ENCODE measurements around the gene CHRNA5.
A peak's percentile ranks its signal among the peaks of the same experiment; 100 is the strongest.
"Not testable (repeated sequence)": the region's sequence is repeated elsewhere in the genome, so short reads cannot be mapped to it uniquely, and the experiment has no call there.

Gene CHRNA5

GRCh38 chr15:78551902-78552301 is 13.4 kb upstream of the CHRNA5 start:
- Mint-ChIP-seq H3K27ac (no peak overlapping the region), H3K9me3 (no peaks in the 10 kb centered on the region), H3K4me1 (no peaks in the 10 kb centered on the region), H3K4me3 (no peak overlapping the region), H3K27me3 (no peaks in the 10 kb centered on the region)
- ATAC-seq = no peak
- DNase-seq = no peak

GRCh38 chr15:78552597-78552996 is 12.7 kb upstream of the CHRNA5 start:
- Mint-ChIP-seq H3K27me3 (peaks cover 2% of the 10 kb centered on the region), H3K27ac (no peak overlapping the region), H3K9me3 (no peaks in the 10 kb centered on the region), H3K4me3 (no peak overlapping the region), H3K4me1 (no peaks in the 10 kb centered on the region)
- ATAC-seq (no peak), DNase-seq (no peak)

GRCh38 chr15:78560201-78560600 is 5.1 kb upstream of the CHRNA5 start:
- not testable (repeated sequence) for DNase-seq, ATAC-seq, H3K9me3 Mint-ChIP-seq, H3K27ac Mint-ChIP-seq, H3K4me3 Mint-ChIP-seq, H3K27me3 Mint-ChIP-seq
- H3K4me1 Mint-ChIP-seq = peaks cover 10% of the 10 kb centered on the region

- peaks cover 12% of the 10 kb centered on the region for H3K27me3 Mint-ChIP-seq
- no peak overlapping the region for H3K27ac Mint-ChIP-seq
- no peak for DNase-seq
- H3K9me3 Mint-ChIP-seq = no peaks in the 10 kb centered on the region
- H3K4me1 Mint-ChIP-seq = peaks cover 16% of the 10 kb centered on the region
- H3K4me3 Mint-ChIP-seq = no peak overlapping the region
- ATAC-seq = no peak
These were observed 3.8 kb upstream of the CHRNA5 start for GRCh38 chr15:78561490-78561889.

- H3K9me3 Mint-ChIP-seq = no peaks in the 10 kb centered on the region
- H3K27me3 Mint-ChIP-seq = peaks cover 20% of the 10 kb centered on the region
- ATAC-seq = no peak
- H3K27ac Mint-ChIP-seq = no peak overlapping the region
- no peak overlapping the region for H3K4me3 Mint-ChIP-seq
- H3K4me1 Mint-ChIP-seq = peaks cover 31% of the 10 kb centered on the region
- DNase-seq = no peak
These were observed 2.2 kb upstream of the CHRNA5 start for GRCh38 chr15:78563092-78563491.

GRCh38 chr15:78564743-78565096 is 600 bp upstream of the CHRNA5 start:
- H3K4me3 Mint-ChIP-seq = peak overlapping the region; percentile 92 to 95
- ATAC-seq (peak; percentile 27), DNase-seq (no peak)
- H3K4me1 Mint-ChIP-seq = peaks cover 31% of the 10 kb centered on the region
- H3K27ac Mint-ChIP-seq = peak overlapping the region in 1 of 2 donors; percentile 94
- peaks cover 20% of the 10 kb centered on the region for H3K27me3 Mint-ChIP-seq
- no peaks in the 10 kb centered on the region for H3K9me3 Mint-ChIP-seq

- peaks cover 31% of the 10 kb centered on the region for H3K4me1 Mint-ChIP-seq
- no peak for DNase-seq
- peak overlapping the region in 1 of 2 donors; percentile 70 for H3K27ac Mint-ChIP-seq
- peaks cover 20% of the 10 kb centered on the region for H3K27me3 Mint-ChIP-seq
- H3K9me3 Mint-ChIP-seq = no peaks in the 10 kb centered on the region
- ATAC-seq = peak; percentile 39
- H3K4me3 Mint-ChIP-seq = peak overlapping the region; percentile 92 to 95
These were observed 843 bp downstream of the CHRNA5 start for GRCh38 chr15:78565951-78566774.

- DNase-seq = no peak
- no peak overlapping the region for H3K27ac Mint-ChIP-seq
- H3K27me3 Mint-ChIP-seq = peaks cover 20% of the 10 kb centered on the region
- H3K9me3 Mint-ChIP-seq = no peaks in the 10 kb centered on the region
- no peak for ATAC-seq
- H3K4me1 Mint-ChIP-seq = peaks cover 31% of the 10 kb centered on the region
- H3K4me3 Mint-ChIP-seq = peak overlapping the region in 1 of 2 donors; percentile 33
These were observed 2.2 kb downstream of the CHRNA5 start for GRCh38 chr15:78567531-78567930.

- DNase-seq (no peak), ATAC-seq (no peak)
- Mint-ChIP-seq H3K4me1 (peaks cover 18% of the 10 kb centered on the region), H3K9me3 (no peaks in the 10 kb centered on the region), H3K27me3 (peaks cover 20% of the 10 kb centered on the region), H3K4me3 (no peak overlapping the region), H3K27ac (no peak overlapping the region)
These were observed 5.4 kb downstream of the CHRNA5 start for GRCh38 chr15:78570710-78571109.

- DNase-seq = no peak
- H3K9me3 Mint-ChIP-seq = no peaks in the 10 kb centered on the region
- H3K27ac Mint-ChIP-seq = no peak overlapping the region
- H3K4me3 Mint-ChIP-seq = no peak overlapping the region
- no peak for ATAC-seq
- peaks cover 15% of the 10 kb centered on the region for H3K4me1 Mint-ChIP-seq
- peaks cover 21% of the 10 kb centered on the region for H3K27me3 Mint-ChIP-seq
These were observed 6.1 kb downstream of the CHRNA5 start for GRCh38 chr15:78571382-78571781.

GRCh38 chr15:78573416-78573815 is 8.1 kb downstream of the CHRNA5 start:
- H3K27ac Mint-ChIP-seq = no peak overlapping the region
- no peaks in the 10 kb centered on the region for H3K4me1 Mint-ChIP-seq
- H3K27me3 Mint-ChIP-seq = peaks cover 8% of the 10 kb centered on the region
- no peak for DNase-seq
- no peak overlapping the region for H3K4me3 Mint-ChIP-seq
- no peak for ATAC-seq
- H3K9me3 Mint-ChIP-seq = no peaks in the 10 kb centered on the region

- Mint-ChIP-seq H3K27me3 (peaks cover 8% of the 10 kb centered on the region), H3K4me3 (no peak overlapping the region), H3K4me1 (no peaks in the 10 kb centered on the region), H3K9me3 (no peaks in the 10 kb centered on the region), H3K27ac (no peak overlapping the region)
- DNase-seq = no peak
- ATAC-seq = no peak
These were observed 9.6 kb downstream of the CHRNA5 start for GRCh38 chr15:78574944-78575343.

- no peaks in the 10 kb centered on the region for H3K4me1 Mint-ChIP-seq
- no peak overlapping the region for H3K4me3 Mint-ChIP-seq
- no peak for ATAC-seq
These were observed 32.3 kb downstream of the CHRNA5 start for GRCh38 chr15:78597583-78597982.

GRCh38 chr15:78598348-78598747 is 33.0 kb downstream of the CHRNA5 start:
- no peak for ATAC-seq
- Mint-ChIP-seq H3K9me3 (no peaks in the 10 kb centered on the region), H3K27ac (no peak overlapping the region)

More at GRCh38 chr15:78597583-78597982, 32.3 kb downstream of the CHRNA5 start:
- no peaks in the 10 kb centered on the region for H3K9me3 Mint-ChIP-seq
- DNase-seq = no peak
- no peak overlapping the region for H3K27ac Mint-ChIP-seq
- no peaks in the 10 kb centered on the region for H3K27me3 Mint-ChIP-seq

GRCh38 chr15:78599189-78599588 is 33.9 kb downstream of the CHRNA5 start:
- no peak for ATAC-seq
- no peaks in the 10 kb centered on the region for H3K4me1 Mint-ChIP-seq
- H3K9me3 Mint-ChIP-seq = no peaks in the 10 kb centered on the region
- no peak overlapping the region for H3K4me3 Mint-ChIP-seq
- H3K27me3 Mint-ChIP-seq = peaks cover 7% of the 10 kb centered on the region
- DNase-seq = no peak
- no peak overlapping the region for H3K27ac Mint-ChIP-seq

More at GRCh38 chr15:78598348-78598747, 33.0 kb downstream of the CHRNA5 start:
- Mint-ChIP-seq H3K4me3 (no peak overlapping the region), H3K4me1 (no peaks in the 10 kb centered on the region), H3K27me3 (no peaks in the 10 kb centered on the region)
- no peak for DNase-seq

GRCh38 chr15:78603467-78603866 is 38.1 kb downstream of the CHRNA5 start:
- peaks cover 25% of the 10 kb centered on the region for H3K27me3 Mint-ChIP-seq
- no peaks in the 10 kb centered on the region for H3K9me3 Mint-ChIP-seq
- H3K4me1 Mint-ChIP-seq = no peaks in the 10 kb centered on the region
- H3K4me3 Mint-ChIP-seq = no peak overlapping the region
- no peak for DNase-seq
- no peak overlapping the region for H3K27ac Mint-ChIP-seq
- no peak for ATAC-seq

GRCh38 chr15:78604420-78604819 is 39.1 kb downstream of the CHRNA5 start:
- ATAC-seq (no peak), DNase-seq (no peak)
- Mint-ChIP-seq H3K9me3 (peaks cover 0 to 4% of the 10 kb centered on the region in 2 donors), H3K4me1 (no peaks in the 10 kb centered on the region), H3K27ac (peak overlapping the region; percentile 19 to 80), H3K27me3 (peaks cover 25% of the 10 kb centered on the region), H3K4me3 (no peak overlapping the region)

Measured in stimulated activated naive CD8-positive, alpha-beta T cell treated with anti-CD3 and anti-CD28 coated beads, Interleukin-15, amount 100 ng/mL, for 72 hours (primary cell).